Endometrium (tissue), 2 donors: ENCODE results near the gene SNX20.

Experiments
- FAIRE-seq: peaks from 2 replicates; lab custom pipeline; 2012; peaks lifted over from hg19 to GRCh38; lab: Jason Lieb, UNC
- donor health status: control.
- donor health status: control.

Gene SNX20

GRCh38 chr16:50657241-50657640, 23.9 kb downstream of the SNX20 start:
- FAIRE-seq = no peak

- FAIRE-seq = no peak
Measured at GRCh38 chr16:50655558-50656055, 25.5 kb downstream of the SNX20 start.

GRCh38 chr16:50653633-50654519, 27.2 kb downstream of the SNX20 start:
- FAIRE-seq = no peak

GRCh38 chr16:50652836-50653425, 28.2 kb downstream of the SNX20 start:
- FAIRE-seq = no peak

- no peak for FAIRE-seq
Measured at GRCh38 chr16:50651835-50652438, 29.2 kb downstream of the SNX20 start.

- no peak for FAIRE-seq
Measured at GRCh38 chr16:50646345-50646744, 34.8 kb downstream of the SNX20 start.

GRCh38 chr16:50645563-50646220, 35.4 kb downstream of the SNX20 start:
- no peak for FAIRE-seq

- no peak for FAIRE-seq
Measured at GRCh38 chr16:50644729-50645128, 36.4 kb downstream of the SNX20 start.

- FAIRE-seq = no peak
Measured at GRCh38 chr16:50644245-50644644, 36.9 kb downstream of the SNX20 start.

- FAIRE-seq = no peak
Measured at GRCh38 chr16:50643192-50643591, 37.9 kb downstream of the SNX20 start.

- FAIRE-seq = no peak
Measured at GRCh38 chr16:50642349-50642748, 38.8 kb downstream of the SNX20 start.

GRCh38 chr16:50641818-50642187, 39.3 kb downstream of the SNX20 start:
- FAIRE-seq = no peak

GRCh38 chr16:50640919-50641817, 39.9 kb downstream of the SNX20 start:
- FAIRE-seq = no peak

GRCh38 chr16:50640391-50640790, 40.7 kb downstream of the SNX20 start:
- no peak for FAIRE-seq

GRCh38 chr16:50638816-50639670, 42.1 kb downstream of the SNX20 start:
- no peak for FAIRE-seq

GRCh38 chr16:50637716-50638602, 43.2 kb downstream of the SNX20 start:
- FAIRE-seq = no peak

GRCh38 chr16:50636753-50637374, 44.2 kb downstream of the SNX20 start:
- FAIRE-seq = no peak

- FAIRE-seq = no peak
Measured at GRCh38 chr16:50635505-50636392, 45.4 kb downstream of the SNX20 start.
